ENCODE data around the gene TDRD10. TPM values are rescaled to one million over a fixed set of nuclear protein-coding genes. Genes with fewer than 3 reads are reported as not detected.

The TDRD10 gene
- total RNA-seq, 1 donor from 2014 or later: not detected

DNA sequence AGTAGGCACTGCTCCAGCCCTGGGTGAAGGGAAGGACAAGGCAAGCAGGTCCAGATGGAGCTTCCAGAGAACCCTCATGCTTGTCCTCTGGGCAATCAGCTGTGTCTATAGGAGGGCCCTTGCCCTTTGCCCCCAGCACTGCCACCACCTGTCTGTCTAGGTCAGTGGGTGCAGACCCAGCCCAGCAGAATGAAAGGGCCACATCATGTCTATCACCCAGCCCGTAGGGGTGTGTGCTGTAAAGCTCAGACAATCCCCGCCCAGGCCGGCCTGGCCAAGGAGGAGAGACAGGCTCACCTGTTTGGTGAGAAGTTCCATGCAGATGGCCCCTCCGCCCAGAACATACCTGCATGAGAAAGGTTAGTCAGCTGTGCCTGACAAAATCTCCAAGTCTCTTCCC lies 49.5 kb downstream of the TDRD10 start:
- intact Hi-C loops (cut with micrococcal nuclease): no loop called here

DNA sequence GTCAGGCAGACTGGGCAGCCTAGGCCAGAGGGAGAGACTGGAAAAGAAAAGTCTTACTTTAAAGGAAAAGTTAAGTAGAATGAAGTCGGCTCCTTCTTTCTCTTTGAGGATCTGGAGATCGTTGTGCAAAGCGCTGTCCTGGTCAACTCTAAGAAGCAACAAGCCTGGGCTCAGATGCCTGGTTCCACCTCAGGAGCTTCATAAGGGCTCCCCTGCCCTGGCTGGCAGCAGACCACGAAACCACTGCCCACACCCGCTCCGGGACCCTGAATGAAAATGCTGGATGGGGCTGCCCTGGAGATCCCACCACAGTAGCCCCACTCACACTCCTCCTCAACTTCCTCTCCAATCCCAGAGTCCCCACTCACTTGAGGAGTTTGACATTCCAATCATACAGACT lies 50.0 kb downstream of the TDRD10 start:
- intact Hi-C loops (cut with micrococcal nuclease): no loop called here

DNA sequence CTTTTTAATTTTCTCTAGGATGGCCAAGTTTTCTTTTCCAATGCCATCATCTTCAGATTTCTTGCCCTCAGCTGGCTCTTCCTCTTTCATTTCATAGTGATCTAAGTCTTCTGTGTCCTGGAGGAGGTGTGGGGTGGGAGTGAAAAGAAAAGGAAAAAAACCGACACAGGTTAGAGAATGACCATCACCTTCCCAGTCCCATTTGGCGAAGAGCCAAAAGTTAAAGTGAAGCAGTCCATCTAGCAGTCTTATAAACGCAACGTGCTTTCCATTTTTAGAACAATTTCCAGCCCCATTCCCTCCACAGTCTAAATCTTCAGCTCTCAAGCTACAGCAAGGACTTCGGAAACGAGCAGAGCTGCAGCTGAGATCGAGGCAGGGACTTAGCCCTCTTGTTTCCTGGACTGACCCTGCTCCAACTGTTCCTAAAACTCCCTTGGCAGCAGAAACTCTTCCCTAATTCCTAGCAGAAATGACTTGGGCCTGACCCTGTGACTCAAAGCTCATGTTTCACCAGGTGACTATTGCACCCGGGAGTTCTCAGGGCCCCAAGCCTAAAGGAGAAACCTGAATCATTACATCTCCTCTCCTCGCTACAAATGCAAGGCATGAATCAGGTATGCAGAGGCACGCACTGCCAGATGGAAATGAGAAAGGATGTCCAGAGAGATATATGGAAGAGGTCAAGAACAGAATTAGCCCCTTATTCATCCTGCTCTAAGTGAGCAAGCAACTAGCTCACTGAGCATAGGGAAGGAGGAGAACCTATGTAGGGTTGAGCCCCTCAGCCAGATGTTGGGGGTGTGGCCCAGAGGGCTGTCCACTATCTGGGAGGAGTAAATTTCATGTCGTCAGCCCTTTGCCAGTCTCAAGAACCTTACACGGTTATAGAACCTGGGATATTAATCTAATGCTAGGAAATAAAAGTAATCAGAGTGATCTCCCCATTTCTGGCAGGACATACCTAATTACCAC lies 51.3 kb downstream of the TDRD10 start:
- intact Hi-C loops (cut with micrococcal nuclease): no loop called here

DNA sequence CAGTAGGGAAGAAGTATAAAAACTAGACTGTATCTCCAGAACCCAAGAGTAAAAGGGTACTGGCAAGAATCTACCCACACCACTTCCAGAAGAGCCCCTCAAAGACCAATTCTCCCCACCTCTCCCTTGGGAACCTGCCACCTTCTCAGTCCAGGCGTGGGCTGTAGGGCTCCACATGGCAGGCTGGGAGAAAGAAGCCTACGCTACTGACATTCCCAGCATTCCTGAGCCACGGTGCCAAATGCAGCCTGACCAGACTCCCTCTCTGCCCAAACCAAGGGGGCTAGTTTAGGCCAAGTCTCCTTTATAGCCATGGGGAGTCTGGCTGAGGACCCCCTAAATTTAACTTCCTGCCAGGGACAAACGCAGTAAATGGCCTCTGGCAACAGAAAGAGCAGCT lies 54.4 kb downstream of the TDRD10 start:
- intact Hi-C loops (cut with micrococcal nuclease): loop anchor here (2.0 to 5.0 kb wide), 4 partner anchors 149 to 716 kb away; partner anchors contain the start of genes CLK2, IL6R, KRTCAP2 and TRIM46

DNA sequence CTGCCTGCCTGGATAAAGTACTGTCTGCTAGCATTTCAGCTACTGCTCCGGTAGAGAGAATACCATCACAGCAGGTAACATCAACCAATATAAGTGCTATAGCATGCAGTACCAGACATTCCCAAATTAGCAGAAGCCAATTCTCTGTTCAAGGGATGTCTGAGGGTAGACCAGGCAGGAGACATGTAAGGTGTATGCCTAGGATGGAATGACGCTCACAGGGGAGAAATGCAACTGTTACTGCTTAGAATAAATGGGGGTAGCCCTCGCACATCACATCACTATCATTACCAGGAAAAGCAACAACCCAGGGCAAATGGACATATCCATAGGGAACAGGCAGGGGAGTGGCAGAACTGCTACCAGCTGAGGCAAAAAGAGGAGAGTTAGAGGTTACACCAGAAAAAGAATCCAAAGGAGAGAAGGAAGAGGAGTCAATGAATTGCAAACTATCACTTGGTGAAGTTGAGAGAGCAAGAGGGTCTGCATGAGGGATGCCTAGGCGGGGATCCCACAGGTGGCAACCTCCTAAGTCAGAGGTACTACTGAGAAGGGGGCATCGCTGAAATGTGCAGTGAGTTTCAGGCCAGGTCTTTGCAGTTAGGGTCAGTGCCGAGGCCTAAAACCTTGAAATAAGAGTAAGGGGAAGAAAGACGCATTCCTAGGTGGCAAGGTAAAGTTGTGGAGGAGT lies 55.4 kb downstream of the TDRD10 start:
- intact Hi-C loops (cut with micrococcal nuclease): loop anchor here (2.0 to 5.0 kb wide), 4 partner anchors 150 to 715 kb away; partner anchors contain the start of genes CLK2, IL6R, KRTCAP2 and TRIM46

DNA sequence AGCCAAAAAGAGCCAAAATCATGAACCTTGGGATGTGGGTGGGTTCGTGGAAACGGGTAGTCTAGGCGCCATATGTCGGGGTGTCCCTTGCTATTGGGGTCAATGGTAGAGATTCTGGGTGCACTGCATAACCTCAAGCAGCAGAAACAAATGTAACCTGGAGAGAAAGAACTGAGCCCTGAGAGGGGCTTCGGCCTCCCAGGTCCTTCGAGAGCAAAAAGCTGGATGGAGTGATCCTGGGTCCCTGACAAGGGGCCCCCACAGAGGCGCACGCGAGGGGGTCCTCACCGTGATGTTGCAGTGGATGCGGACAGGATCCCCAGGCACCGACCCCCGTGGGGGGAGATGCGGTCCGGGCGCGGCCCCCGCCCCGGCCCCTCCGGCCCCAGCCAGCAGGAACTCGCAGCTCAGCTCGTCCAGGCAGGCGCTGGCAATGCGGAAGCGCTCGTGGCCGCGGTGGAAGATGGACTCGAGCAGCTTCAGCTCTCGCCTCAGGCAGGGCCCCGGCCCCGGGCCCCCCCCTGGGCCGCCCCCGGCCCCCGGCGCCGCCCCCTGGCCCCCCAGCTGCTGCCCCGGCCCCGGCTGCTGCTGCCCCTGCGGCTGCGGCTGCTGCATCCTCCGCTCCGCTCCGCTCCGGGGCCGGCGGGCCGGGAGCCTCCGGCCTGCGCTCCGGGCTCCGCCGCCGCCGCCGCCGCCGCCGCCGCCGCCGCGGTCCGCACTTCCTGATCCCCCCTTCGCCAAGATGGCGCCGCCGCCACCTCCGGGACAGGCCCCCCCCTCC lies 56.1 kb downstream of the TDRD10 start, which contains the start of gene UBE2Q1:
Gene UBE2Q1, minus strand, starts transcription at position 724 of the 781 bp plus-strand sequence. Its CDS starts 109 bp downstream, at position 615.
- intact Hi-C loops (cut with micrococcal nuclease): loop anchor here (1.0 to 5.0 kb wide), 9 partner anchors 151 to 714 kb away; partner anchors contain the start of genes CKS1B, CLK2, HAX1 and IL6R

DNA sequence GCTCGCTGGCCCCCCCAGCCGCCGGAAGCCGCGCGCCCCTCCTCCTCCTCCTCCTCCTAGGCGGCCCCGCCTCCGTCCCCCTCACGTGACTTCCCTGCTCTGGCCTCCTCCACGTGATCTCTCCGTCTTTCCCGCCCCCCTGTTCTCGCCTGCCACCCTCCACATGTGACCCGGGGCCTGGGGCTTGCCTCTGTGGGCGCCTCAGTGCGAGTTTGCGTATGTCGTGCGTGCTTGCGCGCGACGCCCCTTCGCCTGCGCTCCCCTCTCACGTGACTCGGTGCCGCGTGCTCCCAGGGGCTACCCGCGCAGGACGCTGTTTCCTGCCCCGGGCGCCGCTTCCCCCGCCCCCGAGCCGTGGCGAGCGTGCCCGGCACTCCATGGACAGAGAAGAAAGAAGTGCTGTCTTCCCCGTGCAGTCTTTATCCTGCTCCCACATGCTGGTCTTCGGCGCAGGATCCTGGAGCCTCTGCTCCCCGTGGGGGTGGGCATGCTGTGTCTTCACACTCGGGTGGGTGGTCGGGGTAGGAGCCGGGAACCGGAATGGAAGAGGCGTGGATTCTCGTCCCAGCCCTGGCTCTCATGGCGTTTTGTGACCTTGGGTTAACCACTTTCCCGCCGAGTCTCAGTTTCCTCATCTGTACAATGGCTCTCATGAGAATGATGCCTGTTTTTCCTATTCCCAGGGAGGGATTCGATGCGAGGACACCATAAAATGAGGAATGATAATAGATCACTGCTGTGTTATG lies 56.9 kb downstream of the TDRD10 start:
- intact Hi-C loops (cut with micrococcal nuclease): loop anchor here (1.0 to 5.0 kb wide), 24 partner anchors 9 to 713 kb away; partner anchors contain the start of genes ADAM15, CKS1B, CLK2 and HAX1

DNA sequence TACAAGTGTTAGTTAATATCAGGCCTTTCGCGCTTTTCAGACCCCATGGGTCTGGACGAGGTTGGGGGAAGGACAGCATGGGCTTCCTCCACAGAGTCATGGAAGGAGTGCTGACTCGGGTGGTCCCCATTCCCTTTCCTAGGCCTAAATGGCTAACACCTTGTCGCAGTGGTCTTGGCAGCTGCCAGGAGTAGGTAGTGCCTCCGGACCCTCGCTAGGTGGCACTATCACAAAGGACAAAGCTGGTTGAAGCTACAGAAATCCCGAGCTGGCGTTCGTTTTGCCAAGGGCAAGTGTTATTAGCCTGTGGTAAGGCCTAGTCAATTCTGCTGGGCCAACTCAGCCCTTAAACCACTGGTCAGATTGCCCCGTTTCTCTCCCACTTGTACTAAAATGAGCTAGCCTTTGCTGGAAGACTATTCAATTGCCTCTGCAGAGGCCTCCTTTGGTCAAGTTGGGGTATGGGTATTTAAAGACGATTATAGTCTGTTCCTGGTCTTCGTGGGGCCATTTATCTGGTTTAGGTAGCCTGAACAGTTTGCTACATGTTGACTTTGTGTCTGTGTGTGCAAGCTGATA lies 57.5 kb downstream of the TDRD10 start:
- intact Hi-C loops (cut with micrococcal nuclease): loop anchor here (1.0 to 5.0 kb wide), 22 partner anchors 9 to 713 kb away; partner anchors contain the start of genes ADAM15, CLK2, IL6R and KCNN3

DNA sequence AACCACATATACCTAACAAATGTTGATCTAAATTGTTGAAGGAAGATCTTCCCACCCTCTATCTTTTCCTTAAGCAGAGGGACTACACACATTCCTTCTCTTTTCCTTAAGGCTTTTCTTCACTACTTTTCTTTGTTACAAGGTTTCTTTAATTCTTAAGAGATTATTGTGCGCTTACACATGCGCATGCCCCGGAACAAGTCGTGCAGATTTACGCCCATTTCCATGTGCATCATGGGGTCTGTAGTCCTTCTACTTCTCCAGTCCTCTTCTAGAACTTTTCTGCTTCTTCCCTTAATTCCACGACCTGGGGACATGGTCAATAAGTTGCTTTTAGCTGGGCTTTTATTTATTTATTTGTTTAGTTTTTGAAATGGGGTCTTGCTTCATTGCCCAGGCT lies 63.9 kb downstream of the TDRD10 start:
- intact Hi-C loops (cut with micrococcal nuclease): no loop called here

DNA sequence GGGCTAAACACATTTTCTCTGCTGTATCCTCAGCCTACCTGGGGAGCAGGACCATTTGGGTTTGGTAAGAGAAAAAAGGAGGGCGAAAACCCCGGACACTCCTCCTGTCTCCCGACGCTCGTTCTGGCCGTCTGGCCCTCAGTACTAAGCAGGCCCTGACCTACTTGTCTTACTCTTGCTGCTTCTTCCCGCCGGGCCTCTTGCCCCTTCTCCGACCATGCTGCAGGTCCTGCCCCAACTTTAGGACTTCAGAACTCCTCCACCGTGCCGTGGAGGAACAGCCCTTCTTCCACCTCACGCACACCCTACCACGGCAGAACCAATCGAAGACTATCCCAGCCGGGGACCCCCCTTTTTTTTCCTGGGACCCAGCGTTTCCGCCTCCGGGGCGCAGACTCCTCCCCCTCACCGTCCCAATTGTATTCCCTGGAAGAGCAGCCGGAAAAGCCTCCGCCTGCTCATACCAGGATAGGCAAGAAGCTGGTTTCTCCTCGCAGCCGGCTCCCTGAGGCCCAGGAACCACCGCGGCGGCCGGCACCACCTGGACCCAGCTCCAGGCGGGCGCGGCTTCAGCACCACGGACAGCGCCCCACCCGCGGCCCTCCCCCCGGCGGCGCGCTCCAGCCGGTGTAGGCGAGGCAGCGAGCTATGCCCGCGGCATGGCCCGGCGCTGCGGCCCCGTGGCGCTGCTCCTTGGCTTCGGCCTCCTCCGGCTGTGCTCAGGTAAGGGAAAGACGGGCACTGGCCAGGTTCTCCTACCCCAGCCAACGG lies 65.6 kb downstream of the TDRD10 start, which contains the start of gene CHRNB2:
Gene CHRNB2, plus strand, starts transcription at position 393 of the 771 bp plus-strand sequence. Its CDS starts 267 bp downstream, at position 660.
- intact Hi-C loops (cut with micrococcal nuclease): loop anchor here (1.0 kb wide), 1 partner anchor 8 kb away; no protein-coding TSS in a partner anchor

DNA sequence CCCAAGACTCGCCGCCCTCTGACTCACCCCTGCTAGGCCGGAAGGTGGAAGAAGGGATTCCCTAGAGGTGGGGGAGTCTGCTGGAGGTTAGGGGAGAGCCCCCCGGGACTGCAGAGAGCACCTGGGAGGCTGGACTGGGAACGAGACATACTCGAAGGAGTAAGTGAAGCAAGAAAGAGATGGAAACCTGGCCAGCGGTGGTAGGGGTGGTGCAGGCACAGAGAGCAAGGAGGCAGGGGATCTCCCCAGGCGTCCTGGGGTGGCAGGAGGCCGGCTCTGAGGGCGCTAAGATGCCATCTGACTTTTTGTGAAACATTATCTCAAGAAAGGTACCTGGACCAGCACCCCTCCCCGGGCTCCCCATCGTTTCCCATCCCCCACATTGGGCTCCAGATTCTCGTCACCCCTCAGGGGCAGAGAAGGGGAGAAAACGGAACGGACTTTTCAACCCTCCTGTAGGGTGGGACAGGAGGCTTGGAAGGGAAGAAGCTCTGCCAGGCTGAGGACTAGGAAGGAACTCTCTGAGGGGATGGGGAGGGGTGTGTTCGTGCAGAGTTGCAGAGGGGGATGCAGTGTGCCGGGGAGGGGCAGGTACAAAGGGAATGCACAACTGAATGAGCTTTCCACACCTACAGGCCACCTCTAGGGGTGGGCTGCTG lies 66.3 kb downstream of the TDRD10 start:
- intact Hi-C loops (cut with micrococcal nuclease): loop anchor here (1.0 kb wide), 1 partner anchor 9 kb away; no protein-coding TSS in a partner anchor

DNA sequence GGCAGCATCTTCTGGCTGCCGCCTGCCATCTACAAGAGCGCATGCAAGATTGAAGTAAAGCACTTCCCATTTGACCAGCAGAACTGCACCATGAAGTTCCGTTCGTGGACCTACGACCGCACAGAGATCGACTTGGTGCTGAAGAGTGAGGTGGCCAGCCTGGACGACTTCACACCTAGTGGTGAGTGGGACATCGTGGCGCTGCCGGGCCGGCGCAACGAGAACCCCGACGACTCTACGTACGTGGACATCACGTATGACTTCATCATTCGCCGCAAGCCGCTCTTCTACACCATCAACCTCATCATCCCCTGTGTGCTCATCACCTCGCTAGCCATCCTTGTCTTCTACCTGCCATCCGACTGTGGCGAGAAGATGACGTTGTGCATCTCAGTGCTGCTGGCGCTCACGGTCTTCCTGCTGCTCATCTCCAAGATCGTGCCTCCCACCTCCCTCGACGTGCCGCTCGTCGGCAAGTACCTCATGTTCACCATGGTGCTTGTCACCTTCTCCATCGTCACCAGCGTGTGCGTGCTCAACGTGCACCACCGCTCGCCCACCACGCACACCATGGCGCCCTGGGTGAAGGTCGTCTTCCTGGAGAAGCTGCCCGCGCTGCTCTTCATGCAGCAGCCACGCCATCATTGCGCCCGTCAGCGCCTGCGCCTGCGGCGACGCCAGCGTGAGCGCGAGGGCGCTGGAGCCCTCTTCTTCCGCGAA lies 69.4 kb downstream of the TDRD10 start:
- intact Hi-C loops (cut with micrococcal nuclease): no loop called here

DNA sequence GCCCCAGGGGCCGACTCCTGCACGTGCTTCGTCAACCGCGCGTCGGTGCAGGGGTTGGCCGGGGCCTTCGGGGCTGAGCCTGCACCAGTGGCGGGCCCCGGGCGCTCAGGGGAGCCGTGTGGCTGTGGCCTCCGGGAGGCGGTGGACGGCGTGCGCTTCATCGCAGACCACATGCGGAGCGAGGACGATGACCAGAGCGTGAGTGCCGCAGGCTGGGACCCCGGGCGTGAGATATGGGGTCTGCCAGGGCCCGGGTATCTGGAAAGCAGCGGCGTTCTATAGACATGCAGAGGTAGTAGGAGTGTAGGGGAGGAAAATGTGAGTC lies 69.9 kb downstream of the TDRD10 start:
- intact Hi-C loops (cut with micrococcal nuclease): no loop called here

DNA sequence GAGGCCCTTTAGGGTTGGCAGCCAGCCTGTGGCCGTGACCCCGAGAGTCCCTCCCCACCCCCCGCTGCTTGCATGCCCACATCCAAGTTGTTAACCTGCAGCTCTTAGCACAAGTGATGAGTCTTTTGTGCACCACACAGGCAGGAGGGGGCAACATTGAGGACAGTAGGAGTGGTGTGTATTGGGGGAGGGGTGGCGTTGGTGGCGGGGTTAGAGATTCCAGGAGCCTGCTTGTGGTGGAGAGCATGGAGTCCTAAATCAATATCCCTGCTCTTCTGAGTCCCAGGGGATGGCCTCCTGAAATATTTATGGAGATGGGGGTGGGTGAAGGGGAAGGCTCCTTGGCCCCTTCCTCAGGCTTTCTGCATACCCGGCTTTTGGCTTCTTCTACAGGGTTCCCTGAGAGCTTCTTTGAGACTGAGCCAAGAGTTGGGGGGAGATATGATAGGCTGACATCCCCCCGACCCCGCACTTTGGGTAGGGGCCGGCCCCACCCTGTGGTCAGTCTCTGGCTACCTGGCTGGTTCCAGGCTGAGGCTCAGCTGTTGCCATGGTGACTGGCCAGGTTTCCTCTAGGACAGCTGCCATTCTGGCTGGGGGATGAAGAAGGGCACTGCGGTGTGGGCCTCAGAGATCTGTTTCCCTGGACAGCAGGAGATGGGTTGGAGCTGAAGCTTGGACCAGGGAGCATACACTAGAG lies 70.6 kb downstream of the TDRD10 start:
- intact Hi-C loops (cut with micrococcal nuclease): no loop called here

DNA sequence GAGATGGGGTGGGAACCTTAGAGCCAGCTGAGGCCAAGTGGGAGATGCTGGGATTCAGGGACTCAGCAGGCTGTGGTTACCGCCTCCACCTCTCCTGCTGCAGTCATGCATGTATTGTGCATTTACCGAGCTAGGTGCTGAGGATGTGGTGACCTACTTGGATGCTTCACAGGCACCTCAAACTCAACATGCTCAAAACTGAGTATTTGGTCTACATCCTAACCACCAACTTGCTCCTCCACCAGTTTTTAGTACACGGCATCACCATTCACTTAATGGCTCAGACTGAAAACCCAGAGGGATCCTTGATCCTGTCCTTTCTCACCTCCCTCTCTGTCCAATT lies 71.1 kb downstream of the TDRD10 start:
- intact Hi-C loops (cut with micrococcal nuclease): no loop called here

DNA sequence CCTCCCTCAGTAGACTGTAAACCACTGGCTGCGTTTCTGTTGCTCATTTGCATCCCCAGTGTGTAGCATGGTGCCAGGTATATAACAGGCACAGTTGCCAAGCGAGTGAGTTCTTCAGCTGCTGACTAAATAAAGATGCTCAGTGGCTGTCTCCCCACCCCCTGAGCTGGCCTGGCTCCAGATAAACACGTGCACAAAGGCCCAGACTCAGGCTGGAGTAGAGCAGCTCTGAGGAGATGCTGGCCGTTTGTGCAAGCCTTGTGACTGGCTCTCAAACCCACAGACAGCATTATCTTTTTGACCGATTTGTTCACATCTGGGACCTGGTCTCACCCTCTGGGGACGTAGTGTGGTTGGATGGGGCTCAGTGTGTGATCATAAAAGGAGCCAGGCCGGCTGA lies 72.7 kb downstream of the TDRD10 start:
- intact Hi-C loops (cut with micrococcal nuclease): no loop called here

All from T-helper 1 cell treated with Interleukin-12 subunit alpha and Interleukin-12 subunit beta and Interleukin-4 antibody, amounts not matched to agents 30 ng/mL and 1 ng/mL, for 36 hours (primary cell).